ENCODE results near the gene GORASP2. TPM values are rescaled to one million over a fixed set of nuclear protein-coding genes. Genes with fewer than 3 reads are reported as not detected.

The GORASP2 gene
- total RNA-seq, 2 donors from 2014 or later, result 58.4 to 69.0 TPM

DNA sequence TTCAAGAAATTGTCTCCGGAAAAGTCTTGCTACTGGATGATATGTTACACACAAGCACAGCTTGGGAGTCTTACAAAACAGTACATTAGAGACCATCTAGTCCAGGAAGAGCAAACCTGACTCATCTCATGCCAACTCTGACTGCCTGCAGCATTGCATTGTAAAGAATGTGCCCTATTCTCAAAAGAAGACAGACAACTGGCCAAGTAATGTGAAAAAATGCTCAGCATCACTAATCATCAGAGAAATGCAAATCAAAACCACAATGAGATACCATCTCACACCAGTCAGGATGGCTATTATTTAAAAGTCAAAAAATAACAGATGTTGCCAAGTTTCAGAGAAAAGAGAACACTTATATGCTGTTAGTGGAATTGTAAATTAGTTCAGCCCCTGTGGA is 42.7 kb upstream of the GORASP2 start:
- no peaks in the 10 kb centered on the region for H3K9me3 ChIP-seq
- no peaks in the 10 kb centered on the region for H3K36me3 ChIP-seq
- no peak overlapping the region for H3K27ac ChIP-seq
- H3K27me3 ChIP-seq, result no peaks in the 10 kb centered on the region
- no peaks in the 10 kb centered on the region for H3K4me1 ChIP-seq
- TF ChIP-seq, protein P1, sequence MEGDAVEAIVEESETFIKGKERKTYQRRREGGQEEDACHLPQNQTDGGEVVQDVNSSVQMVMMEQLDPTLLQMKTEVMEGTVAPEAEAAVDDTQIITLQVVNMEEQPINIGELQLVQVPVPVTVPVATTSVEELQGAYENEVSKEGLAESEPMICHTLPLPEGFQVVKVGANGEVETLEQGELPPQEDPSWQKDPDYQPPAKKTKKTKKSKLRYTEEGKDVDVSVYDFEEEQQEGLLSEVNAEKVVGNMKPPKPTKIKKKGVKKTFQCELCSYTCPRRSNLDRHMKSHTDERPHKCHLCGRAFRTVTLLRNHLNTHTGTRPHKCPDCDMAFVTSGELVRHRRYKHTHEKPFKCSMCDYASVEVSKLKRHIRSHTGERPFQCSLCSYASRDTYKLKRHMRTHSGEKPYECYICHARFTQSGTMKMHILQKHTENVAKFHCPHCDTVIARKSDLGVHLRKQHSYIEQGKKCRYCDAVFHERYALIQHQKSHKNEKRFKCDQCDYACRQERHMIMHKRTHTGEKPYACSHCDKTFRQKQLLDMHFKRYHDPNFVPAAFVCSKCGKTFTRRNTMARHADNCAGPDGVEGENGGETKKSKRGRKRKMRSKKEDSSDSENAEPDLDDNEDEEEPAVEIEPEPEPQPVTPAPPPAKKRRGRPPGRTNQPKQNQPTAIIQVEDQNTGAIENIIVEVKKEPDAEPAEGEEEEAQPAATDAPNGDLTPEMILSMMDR (IDR thresholded peaks at IDR 0.05), result no peak
- H3K4me3 ChIP-seq, result no peak overlapping the region
- DNase-seq (ENCODE audit: low spot score), result no peak

DNA sequence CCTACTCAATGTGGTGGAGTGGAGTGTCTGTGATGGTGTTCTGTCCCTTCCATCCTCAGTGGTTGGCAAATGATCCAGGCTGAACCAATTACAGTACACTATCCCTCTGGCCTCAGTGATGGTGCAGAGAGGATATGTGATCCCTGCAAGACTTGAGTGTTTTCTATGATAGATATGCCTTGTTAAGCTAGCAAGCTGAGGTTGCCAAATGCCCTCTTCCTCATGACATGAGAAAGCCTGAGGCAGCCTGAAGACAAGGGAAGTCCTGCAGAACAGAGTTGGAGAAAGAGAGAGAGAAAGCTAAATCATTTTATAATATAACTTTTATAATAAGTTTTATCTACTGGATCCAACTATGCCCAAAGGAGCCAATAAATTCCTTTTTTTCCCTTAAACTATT is 41.6 kb upstream of the GORASP2 start:
- TF ChIP-seq, protein P1 (IDR thresholded peaks at IDR 0.05), result no peak
- Histone ChIP-seq H3K27ac (no peak overlapping the region), H3K9me3 (no peaks in the 10 kb centered on the region), H3K27me3 (no peaks in the 10 kb centered on the region), H3K36me3 (no peaks in the 10 kb centered on the region), H3K4me1 (no peaks in the 10 kb centered on the region), H3K4me3 (no peak overlapping the region)
- no peak for DNase-seq (ENCODE audit: low spot score)

DNA sequence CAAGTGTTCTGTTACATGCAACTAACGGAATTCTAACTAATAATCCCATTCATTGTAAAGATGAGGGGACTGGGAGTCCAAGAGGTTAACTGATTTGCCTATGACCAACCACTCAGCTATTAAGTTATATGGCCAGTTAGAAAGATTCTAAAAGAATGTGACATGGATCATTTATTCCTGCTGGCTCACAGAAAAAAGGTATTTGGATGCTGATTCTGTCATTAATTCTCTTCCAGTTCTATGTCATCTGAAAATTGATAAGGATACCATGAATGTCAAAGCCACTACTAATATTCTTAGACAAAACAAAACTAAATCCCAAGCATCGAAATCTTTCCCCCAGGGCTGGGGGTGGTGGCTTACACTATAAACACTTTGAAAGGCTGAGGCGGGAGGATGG is 41.2 kb upstream of the GORASP2 start:
- no peak for DNase-seq (ENCODE audit: low spot score)
- TF ChIP-seq, protein P1 (IDR thresholded peaks at IDR 0.05), result no peak
- no peaks in the 10 kb centered on the region for H3K36me3 ChIP-seq

DNA sequence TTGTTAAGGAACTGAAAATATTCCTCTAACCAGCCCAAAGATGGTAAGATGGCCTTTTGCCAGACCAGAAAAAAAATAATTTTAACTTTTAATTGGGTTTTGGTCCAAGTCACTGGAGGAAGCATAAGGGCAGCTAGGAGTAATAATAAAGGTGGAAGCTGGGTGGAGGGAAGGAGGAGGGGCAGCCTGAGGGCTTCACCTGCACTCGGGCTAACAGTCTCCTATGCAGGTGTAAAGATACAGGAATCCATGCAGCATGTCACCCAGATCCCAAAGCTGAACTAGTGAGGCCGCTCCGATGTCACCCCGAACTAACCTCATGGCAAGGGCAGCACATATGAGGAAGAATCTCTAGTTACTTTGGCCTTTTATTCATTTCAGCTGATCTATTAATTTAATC is 37.2 kb upstream of the GORASP2 start:
- H3K27me3 ChIP-seq, result no peaks in the 10 kb centered on the region
- TF ChIP-seq, protein P1 (IDR thresholded peaks at IDR 0.05), result no peak
- H3K4me1 ChIP-seq, result no peaks in the 10 kb centered on the region
- DNase-seq (ENCODE audit: low spot score), result no peak
- H3K9me3 ChIP-seq, result no peaks in the 10 kb centered on the region
- no peak overlapping the region for H3K27ac ChIP-seq
- H3K4me3 ChIP-seq, result no peak overlapping the region
- no peaks in the 10 kb centered on the region for H3K36me3 ChIP-seq

More for the DNA sequence above, 41.2 kb upstream of the GORASP2 start:
- no peaks in the 10 kb centered on the region for H3K4me1 ChIP-seq
- H3K4me3 ChIP-seq, result no peak overlapping the region
- H3K9me3 ChIP-seq, result no peaks in the 10 kb centered on the region
- no peaks in the 10 kb centered on the region for H3K27me3 ChIP-seq
- no peak overlapping the region for H3K27ac ChIP-seq

DNA sequence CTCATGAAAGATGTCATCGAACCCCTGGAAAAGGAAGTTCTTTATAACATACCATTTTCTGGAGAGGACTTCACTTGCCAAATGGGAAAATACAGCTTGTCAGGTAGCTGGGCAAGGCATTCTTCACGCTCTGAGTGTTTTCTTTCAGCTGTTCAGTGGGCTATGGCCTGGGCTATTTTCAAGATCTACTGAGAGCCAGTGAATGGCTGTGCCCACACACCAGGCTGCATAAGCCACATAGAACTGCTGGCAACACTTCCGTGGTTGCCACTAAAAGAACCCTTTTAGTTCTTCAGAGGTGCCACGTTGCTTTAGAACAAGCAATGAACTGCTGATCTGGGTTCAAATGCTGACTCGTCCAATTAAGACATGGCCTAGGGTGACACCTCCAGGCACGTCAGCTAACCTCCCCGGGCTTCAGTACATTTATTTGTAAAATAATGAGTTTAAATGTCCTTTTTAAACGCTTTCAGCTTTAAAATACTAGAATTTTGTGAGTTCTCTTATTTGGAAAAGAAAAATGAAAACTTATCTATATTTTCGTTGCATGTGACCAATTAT is 36.6 kb upstream of the GORASP2 start:
- no peaks in the 10 kb centered on the region for H3K36me3 ChIP-seq
- no peak for DNase-seq (ENCODE audit: low spot score)
- H3K9me3 ChIP-seq, result no peaks in the 10 kb centered on the region
- H3K27me3 ChIP-seq, result no peaks in the 10 kb centered on the region
- H3K4me3 ChIP-seq, result no peak overlapping the region
- no peak overlapping the region for H3K27ac ChIP-seq
- H3K4me1 ChIP-seq, result no peaks in the 10 kb centered on the region
- TF ChIP-seq, protein P1 (IDR thresholded peaks at IDR 0.05), result no peak
